Tibial nerve (tissue), 4 donors: Measurements from ENCODE around the gene MANBA.

Experiments used
- CTCF ChIP-seq, 5 experiments: fragments of 200-600 bp in 3 of 5; fragments of 450-650 bp in 2 of 5; sonication (generic) in 3 of 5; IDR thresholded peaks; one replicate each; pipeline ENCODE4 v1.5.1; 2016 to 2019; ENCODE audit warnings: antibody characterized with exemption in 5 of 5, mild to moderate bottlenecking in 3 of 5, moderate library complexity in 2 of 5
- EP300 ChIP-seq, 2 donors: sonication (generic); formaldehyde crosslinking; IDR thresholded peaks; one replicate each; pipeline ENCODE4 v1.6.1; 2017; ENCODE audit warnings: antibody characterized with exemption in 2 of 2, mild to moderate bottlenecking in 1 of 2
- POLR2A ChIP-seq, 2 donors: fragments of 450-650 bp; IDR thresholded peaks; one replicate each; pipeline ENCODE4 v1.6.1; 2017; ENCODE audit warnings: antibody characterized with exemption in 2 of 2, mild to moderate bottlenecking in 2 of 2, moderate library complexity in 2 of 2

DNA sequence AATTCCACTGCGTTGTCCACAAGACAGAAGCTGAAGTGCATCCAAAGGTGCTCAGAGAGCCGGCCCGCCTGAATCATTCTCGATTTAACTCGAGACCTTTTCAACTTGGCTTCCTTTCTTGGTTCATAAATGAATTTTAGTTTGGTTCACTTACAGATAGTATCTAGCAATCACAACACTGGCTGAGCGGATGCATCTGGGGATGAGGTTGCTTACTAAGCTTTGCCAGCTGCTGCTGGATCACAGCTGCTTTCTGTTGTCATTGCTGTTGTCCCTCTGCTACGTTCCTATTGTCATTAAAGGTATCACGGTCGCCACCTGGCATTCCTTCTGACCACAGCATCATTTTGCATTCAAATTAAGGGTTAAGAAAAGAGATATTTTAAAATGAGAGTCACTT, 144.1 kb downstream of the MANBA start:
- TF ChIP-seq EP300 (IDR thresholded peaks at IDR 0.05): no peak
- TF ChIP-seq CTCF (IDR thresholded peaks at IDR 0.05): no peak
- TF ChIP-seq POLR2A (IDR thresholded peaks at IDR 0.05): no peak
